HEK293 (cell line): ENCODE data around the gene TYSND1.
A peak's percentile ranks its signal among the peaks of the same experiment; 100 is the strongest.

Experiments
- HOXC10 ChIP-seq: sonication (generic); formaldehyde crosslinking; IDR thresholded peaks from 2 replicates; pipeline ENCODE4 v1.8.1; 2023; ENCODE audit warnings: mild to moderate bottlenecking, missing genetic modification reagents
- KLF16 ChIP-seq: fragments of 450-650 bp; formaldehyde crosslinking; IDR thresholded peaks from 2 replicates; pipeline ENCODE4 v1.5.1; 2017; ENCODE audit warnings: missing biosample characterization, missing genetic modification characterization
- MZF1 ChIP-seq: fragments of 450-650 bp; formaldehyde crosslinking; IDR thresholded peaks from 2 replicates; pipeline ENCODE4 v1.5.1; 2017; ENCODE audit warnings: missing biosample characterization, missing genetic modification characterization, borderline replicate concordance
- SALL2 ChIP-seq: fragments of 450-650 bp; formaldehyde crosslinking; IDR thresholded peaks from 2 replicates; pipeline ENCODE4 v1.5.0; 2017; ENCODE audit warnings: missing biosample characterization, mild to moderate bottlenecking, missing genetic modification characterization, borderline replicate concordance
- TRIM28 ChIP-seq: IDR thresholded peaks from 2 replicates; pipeline ENCODE4 v1.6.1; 2011; ENCODE audit warnings: low read length, control low read depth, borderline replicate concordance
- YY2 ChIP-seq: fragments of 450-650 bp; formaldehyde crosslinking; IDR thresholded peaks from 2 replicates; pipeline ENCODE4 v1.5.1; 2016; ENCODE audit warnings: missing biosample characterization, missing genetic modification characterization
- ZBTB20 ChIP-seq: fragments of 450-650 bp; formaldehyde crosslinking; IDR thresholded peaks from 2 replicates; pipeline ENCODE4 v1.5.1; 2016; ENCODE audit warnings: missing biosample characterization, missing genetic modification characterization
- ZFP37 ChIP-seq: fragments of 450-650 bp; formaldehyde crosslinking; IDR thresholded peaks from 2 replicates; pipeline ENCODE4 v1.5.1; 2016; ENCODE audit warnings: missing biosample characterization, missing genetic modification characterization
- ZNF157 ChIP-seq: fragments of 450-650 bp; formaldehyde crosslinking; IDR thresholded peaks from 2 replicates; pipeline ENCODE4 v1.5.1; 2016; ENCODE audit warnings: missing biosample characterization, missing genetic modification characterization
- ZNF335 ChIP-seq: fragments of 450-650 bp; formaldehyde crosslinking; conservative IDR thresholded peaks from 2 replicates; pipeline ENCODE4 v1.5.1; 2016; ENCODE audit warnings: missing biosample characterization, missing genetic modification characterization
- ZNF404 ChIP-seq: fragments of 450-650 bp; formaldehyde crosslinking; IDR thresholded peaks from 2 replicates; pipeline ENCODE4 v1.5.1; 2017; ENCODE audit warnings: missing biosample characterization, missing genetic modification characterization
- ZNF416 ChIP-seq: fragments of 450-650 bp; formaldehyde crosslinking; IDR thresholded peaks from 2 replicates; pipeline ENCODE4 v1.5.1; 2016; ENCODE audit warnings: missing biosample characterization, missing genetic modification characterization
- ZNF501 ChIP-seq: fragments of 450-650 bp; formaldehyde crosslinking; IDR thresholded peaks from 2 replicates; pipeline ENCODE4 v1.5.1; 2016; ENCODE audit warnings: missing biosample characterization, missing genetic modification characterization
- ZNF600 ChIP-seq: fragments of 450-650 bp; formaldehyde crosslinking; IDR thresholded peaks from 2 replicates; pipeline ENCODE4 v1.5.1; 2016; ENCODE audit warnings: missing biosample characterization, missing genetic modification characterization
- ZNF677 ChIP-seq: fragments of 450-650 bp; IDR thresholded peaks from 2 replicates; pipeline ENCODE4 v1.5.0; 2018; ENCODE audit warnings: missing biosample characterization, mild to moderate bottlenecking, missing genetic modification characterization, moderate library complexity
- ZNF837 ChIP-seq: fragments of 450-650 bp; formaldehyde crosslinking; IDR thresholded peaks from 2 replicates; pipeline ENCODE4 v1.5.1; 2016; ENCODE audit warnings: missing biosample characterization, missing genetic modification characterization
- ZSCAN23 ChIP-seq: fragments of 450-650 bp; formaldehyde crosslinking; IDR thresholded peaks from 2 replicates; pipeline ENCODE4 v1.5.1; 2016; ENCODE audit warnings: missing biosample characterization, missing genetic modification characterization
- TF ChIP-seq, protein P1 (sequence below): fragments of 450-650 bp; formaldehyde crosslinking; IDR thresholded peaks from 2 replicates; pipeline ENCODE4 v1.5.1; 2016; ENCODE audit warnings: missing biosample characterization, missing genetic modification characterization
- TF ChIP-seq, protein P2 (sequence below): fragments of 450-650 bp; formaldehyde crosslinking; conservative IDR thresholded peaks from 2 replicates; pipeline ENCODE4 v1.5.1; 2016; ENCODE audit warnings: low read depth, missing biosample characterization, missing genetic modification characterization
- TF ChIP-seq, protein P3 (sequence below): fragments of 450-650 bp; formaldehyde crosslinking; IDR thresholded peaks from 2 replicates; pipeline ENCODE4 v1.5.1; 2017; ENCODE audit warnings: missing biosample characterization, missing genetic modification characterization
- TF ChIP-seq, protein P4 (sequence below): fragments of 450-650 bp; formaldehyde crosslinking; IDR thresholded peaks from 2 replicates; pipeline ENCODE4 v1.5.1; 2016; ENCODE audit warnings: missing biosample characterization, missing genetic modification characterization, low read depth
- TF ChIP-seq, protein P5 (sequence below): fragments of 450-650 bp; formaldehyde crosslinking; IDR thresholded peaks from 2 replicates; pipeline ENCODE4 v1.5.1; 2017; ENCODE audit warnings: missing biosample characterization, missing genetic modification characterization
- TF ChIP-seq, protein P6 (sequence below): fragments of 450-650 bp; formaldehyde crosslinking; IDR thresholded peaks from 2 replicates; pipeline ENCODE4 v1.5.1; 2016; ENCODE audit warnings: missing biosample characterization, missing genetic modification characterization, borderline replicate concordance

The TYSND1 gene

DNA sequence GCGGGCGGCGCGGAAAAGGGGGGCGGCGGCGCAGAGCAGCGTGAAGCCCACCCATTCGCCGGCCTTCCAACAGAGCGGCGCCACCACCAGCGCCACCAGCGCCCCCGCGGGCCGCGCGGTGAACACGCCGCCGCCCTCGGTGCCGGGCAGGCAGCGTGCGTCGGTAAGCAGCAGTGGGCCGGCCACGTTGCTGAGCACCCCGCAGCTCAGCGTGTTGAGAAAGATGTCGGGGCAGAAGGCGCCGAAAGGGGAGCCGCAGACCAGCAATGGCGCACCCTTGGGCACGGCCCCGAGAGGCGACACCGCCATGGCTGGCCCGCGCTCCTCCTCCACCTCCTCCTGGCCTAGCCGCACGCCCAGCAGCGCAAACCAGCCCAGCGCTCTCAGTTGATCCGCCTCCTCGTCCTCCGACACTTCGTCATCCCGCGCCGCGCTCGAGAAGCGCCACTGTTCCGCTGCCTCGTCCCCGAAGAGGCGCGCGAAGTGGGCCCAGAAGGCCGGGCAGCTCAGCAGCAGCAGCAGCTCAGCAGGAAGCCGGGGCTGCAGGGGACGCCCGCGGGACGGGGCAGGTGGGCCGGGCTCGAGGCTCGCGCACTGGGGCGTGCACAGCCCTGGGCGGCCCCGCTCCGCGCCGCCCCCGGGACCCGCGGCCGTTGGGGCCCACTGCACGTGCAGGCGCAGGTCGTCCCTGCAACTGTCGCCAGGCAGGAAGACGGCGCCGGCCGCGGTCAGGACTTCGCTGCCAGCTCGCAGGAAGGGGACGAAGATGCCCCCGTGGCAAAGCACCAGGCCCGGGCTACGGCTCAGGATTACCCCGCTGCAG is 623 bp downstream of the TYSND1 start (continued):
- TF ChIP-seq, protein P1, sequence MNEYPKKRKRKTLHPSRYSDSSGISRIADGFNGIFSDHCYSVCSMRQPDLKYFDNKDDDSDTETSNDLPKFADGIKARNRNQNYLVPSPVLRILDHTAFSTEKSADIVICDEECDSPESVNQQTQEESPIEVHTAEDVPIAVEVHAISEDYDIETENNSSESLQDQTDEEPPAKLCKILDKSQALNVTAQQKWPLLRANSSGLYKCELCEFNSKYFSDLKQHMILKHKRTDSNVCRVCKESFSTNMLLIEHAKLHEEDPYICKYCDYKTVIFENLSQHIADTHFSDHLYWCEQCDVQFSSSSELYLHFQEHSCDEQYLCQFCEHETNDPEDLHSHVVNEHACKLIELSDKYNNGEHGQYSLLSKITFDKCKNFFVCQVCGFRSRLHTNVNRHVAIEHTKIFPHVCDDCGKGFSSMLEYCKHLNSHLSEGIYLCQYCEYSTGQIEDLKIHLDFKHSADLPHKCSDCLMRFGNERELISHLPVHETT: no peak
- TF ChIP-seq TRIM28 (no peak), ZNF677 (tag by site-specific recombination) (peak; percentile 42; the same call in 1 of the 2 replicates), ZNF416 (tag by site-specific recombination) (no peak), ZNF837 (no peak), ZFP37 (0 out of 2 replicates have a peak, but pooled peaks have one; percentile 23), KLF16 (tag by site-specific recombination) (peak; percentile 18; the same call in 1 of the 2 replicates), ZNF157 (no peak), ZBTB20 (tag by site-specific recombination) (peak; percentile 31; the same call in 1 of the 2 replicates), HOXC10 (no peak), YY2 (tag by site-specific recombination) (peak; percentile 92), SALL2 (tag by site-specific recombination) (no peak), ZNF600 (peak; percentile 49), ZNF335 (peak; percentile 96), ZNF404 (tag by site-specific recombination) (no peak), ZSCAN23 (no peak), MZF1 (tag by site-specific recombination) (no peak), ZNF501 (tag by site-specific recombination) (no peak)
- TF ChIP-seq, protein P2, sequence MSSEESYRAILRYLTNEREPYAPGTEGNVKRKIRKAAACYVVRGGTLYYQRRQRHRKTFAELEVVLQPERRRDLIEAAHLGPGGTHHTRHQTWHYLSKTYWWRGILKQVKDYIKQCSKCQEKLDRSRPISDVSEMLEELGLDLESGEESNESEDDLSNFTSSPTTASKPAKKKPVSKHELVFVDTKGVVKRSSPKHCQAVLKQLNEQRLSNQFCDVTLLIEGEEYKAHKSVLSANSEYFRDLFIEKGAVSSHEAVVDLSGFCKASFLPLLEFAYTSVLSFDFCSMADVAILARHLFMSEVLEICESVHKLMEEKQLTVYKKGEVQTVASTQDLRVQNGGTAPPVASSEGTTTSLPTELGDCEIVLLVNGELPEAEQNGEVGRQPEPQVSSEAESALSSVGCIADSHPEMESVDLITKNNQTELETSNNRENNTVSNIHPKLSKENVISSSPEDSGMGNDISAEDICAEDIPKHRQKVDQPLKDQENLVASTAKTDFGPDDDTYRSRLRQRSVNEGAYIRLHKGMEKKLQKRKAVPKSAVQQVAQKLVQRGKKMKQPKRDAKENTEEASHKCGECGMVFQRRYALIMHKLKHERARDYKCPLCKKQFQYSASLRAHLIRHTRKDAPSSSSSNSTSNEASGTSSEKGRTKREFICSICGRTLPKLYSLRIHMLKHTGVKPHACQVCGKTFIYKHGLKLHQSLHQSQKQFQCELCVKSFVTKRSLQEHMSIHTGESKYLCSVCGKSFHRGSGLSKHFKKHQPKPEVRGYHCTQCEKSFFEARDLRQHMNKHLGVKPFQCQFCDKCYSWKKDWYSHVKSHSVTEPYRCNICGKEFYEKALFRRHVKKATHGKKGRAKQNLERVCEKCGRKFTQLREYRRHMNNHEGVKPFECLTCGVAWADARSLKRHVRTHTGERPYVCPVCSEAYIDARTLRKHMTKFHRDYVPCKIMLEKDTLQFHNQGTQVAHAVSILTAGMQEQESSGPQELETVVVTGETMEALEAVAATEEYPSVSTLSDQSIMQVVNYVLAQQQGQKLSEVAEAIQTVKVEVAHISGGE (tag by site-specific recombination): no peak; the same call in 1 of the 2 replicates
- TF ChIP-seq, protein P3, sequence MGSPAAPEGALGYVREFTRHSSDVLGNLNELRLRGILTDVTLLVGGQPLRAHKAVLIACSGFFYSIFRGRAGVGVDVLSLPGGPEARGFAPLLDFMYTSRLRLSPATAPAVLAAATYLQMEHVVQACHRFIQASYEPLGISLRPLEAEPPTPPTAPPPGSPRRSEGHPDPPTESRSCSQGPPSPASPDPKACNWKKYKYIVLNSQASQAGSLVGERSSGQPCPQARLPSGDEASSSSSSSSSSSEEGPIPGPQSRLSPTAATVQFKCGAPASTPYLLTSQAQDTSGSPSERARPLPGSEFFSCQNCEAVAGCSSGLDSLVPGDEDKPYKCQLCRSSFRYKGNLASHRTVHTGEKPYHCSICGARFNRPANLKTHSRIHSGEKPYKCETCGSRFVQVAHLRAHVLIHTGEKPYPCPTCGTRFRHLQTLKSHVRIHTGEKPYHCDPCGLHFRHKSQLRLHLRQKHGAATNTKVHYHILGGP: no peak
- TF ChIP-seq, protein P4, sequence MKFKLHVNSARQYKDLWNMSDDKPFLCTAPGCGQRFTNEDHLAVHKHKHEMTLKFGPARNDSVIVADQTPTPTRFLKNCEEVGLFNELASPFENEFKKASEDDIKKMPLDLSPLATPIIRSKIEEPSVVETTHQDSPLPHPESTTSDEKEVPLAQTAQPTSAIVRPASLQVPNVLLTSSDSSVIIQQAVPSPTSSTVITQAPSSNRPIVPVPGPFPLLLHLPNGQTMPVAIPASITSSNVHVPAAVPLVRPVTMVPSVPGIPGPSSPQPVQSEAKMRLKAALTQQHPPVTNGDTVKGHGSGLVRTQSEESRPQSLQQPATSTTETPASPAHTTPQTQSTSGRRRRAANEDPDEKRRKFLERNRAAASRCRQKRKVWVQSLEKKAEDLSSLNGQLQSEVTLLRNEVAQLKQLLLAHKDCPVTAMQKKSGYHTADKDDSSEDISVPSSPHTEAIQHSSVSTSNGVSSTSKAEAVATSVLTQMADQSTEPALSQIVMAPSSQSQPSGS (tag by site-specific recombination): no peak
- TF ChIP-seq, protein P5, sequence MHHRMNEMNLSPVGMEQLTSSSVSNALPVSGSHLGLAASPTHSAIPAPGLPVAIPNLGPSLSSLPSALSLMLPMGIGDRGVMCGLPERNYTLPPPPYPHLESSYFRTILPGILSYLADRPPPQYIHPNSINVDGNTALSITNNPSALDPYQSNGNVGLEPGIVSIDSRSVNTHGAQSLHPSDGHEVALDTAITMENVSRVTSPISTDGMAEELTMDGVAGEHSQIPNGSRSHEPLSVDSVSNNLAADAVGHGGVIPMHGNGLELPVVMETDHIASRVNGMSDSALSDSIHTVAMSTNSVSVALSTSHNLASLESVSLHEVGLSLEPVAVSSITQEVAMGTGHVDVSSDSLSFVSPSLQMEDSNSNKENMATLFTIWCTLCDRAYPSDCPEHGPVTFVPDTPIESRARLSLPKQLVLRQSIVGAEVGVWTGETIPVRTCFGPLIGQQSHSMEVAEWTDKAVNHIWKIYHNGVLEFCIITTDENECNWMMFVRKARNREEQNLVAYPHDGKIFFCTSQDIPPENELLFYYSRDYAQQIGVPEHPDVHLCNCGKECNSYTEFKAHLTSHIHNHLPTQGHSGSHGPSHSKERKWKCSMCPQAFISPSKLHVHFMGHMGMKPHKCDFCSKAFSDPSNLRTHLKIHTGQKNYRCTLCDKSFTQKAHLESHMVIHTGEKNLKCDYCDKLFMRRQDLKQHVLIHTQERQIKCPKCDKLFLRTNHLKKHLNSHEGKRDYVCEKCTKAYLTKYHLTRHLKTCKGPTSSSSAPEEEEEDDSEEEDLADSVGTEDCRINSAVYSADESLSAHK (tag by site-specific recombination): no peak; the same call in 1 of the 2 replicates
- TF ChIP-seq, protein P6, sequence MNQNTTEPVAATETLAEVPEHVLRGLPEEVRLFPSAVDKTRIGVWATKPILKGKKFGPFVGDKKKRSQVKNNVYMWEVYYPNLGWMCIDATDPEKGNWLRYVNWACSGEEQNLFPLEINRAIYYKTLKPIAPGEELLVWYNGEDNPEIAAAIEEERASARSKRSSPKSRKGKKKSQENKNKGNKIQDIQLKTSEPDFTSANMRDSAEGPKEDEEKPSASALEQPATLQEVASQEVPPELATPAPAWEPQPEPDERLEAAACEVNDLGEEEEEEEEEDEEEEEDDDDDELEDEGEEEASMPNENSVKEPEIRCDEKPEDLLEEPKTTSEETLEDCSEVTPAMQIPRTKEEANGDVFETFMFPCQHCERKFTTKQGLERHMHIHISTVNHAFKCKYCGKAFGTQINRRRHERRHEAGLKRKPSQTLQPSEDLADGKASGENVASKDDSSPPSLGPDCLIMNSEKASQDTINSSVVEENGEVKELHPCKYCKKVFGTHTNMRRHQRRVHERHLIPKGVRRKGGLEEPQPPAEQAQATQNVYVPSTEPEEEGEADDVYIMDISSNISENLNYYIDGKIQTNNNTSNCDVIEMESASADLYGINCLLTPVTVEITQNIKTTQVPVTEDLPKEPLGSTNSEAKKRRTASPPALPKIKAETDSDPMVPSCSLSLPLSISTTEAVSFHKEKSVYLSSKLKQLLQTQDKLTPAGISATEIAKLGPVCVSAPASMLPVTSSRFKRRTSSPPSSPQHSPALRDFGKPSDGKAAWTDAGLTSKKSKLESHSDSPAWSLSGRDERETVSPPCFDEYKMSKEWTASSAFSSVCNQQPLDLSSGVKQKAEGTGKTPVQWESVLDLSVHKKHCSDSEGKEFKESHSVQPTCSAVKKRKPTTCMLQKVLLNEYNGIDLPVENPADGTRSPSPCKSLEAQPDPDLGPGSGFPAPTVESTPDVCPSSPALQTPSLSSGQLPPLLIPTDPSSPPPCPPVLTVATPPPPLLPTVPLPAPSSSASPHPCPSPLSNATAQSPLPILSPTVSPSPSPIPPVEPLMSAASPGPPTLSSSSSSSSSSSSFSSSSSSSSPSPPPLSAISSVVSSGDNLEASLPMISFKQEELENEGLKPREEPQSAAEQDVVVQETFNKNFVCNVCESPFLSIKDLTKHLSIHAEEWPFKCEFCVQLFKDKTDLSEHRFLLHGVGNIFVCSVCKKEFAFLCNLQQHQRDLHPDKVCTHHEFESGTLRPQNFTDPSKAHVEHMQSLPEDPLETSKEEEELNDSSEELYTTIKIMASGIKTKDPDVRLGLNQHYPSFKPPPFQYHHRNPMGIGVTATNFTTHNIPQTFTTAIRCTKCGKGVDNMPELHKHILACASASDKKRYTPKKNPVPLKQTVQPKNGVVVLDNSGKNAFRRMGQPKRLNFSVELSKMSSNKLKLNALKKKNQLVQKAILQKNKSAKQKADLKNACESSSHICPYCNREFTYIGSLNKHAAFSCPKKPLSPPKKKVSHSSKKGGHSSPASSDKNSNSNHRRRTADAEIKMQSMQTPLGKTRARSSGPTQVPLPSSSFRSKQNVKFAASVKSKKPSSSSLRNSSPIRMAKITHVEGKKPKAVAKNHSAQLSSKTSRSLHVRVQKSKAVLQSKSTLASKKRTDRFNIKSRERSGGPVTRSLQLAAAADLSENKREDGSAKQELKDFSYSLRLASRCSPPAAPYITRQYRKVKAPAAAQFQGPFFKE (tag by site-specific recombination): no peak
